ENCODE data around the gene CPT1B. TPM values are rescaled to one million over a fixed set of nuclear protein-coding genes. Genes with fewer than 3 reads are reported as not detected.
"Not testable (repeated sequence)": the region's sequence is repeated elsewhere in the genome, so short reads cannot be mapped to it uniquely, and the experiment has no call there.

CPT1B gene
- total and polyA plus RNA-seq, 4 donors = 8.2 to 30.1 (median 17.8) TPM

- Histone ChIP-seq H3K36me3 (ENCODE audit: control insufficient read depth, insufficient read depth, low read length) (peaks cover 83% of the 10 kb centered on the region), H3K9me3 (ENCODE audit: control insufficient read depth, insufficient read depth, low read length) (no peaks in the 10 kb centered on the region), H3K4me1 (ENCODE audit: control insufficient read depth, insufficient read depth, low read length) (no peaks in the 10 kb centered on the region), H3K27me3 (ENCODE audit: control insufficient read depth, insufficient read depth, low read length) (no peaks in the 10 kb centered on the region), H3K4me3 (ENCODE audit: low read depth, low read length) (no peak overlapping the region), H3K27ac (ENCODE audit: low read depth, low read length) (no peak overlapping the region)
- no peak for DNase-seq (ENCODE audit: low read depth in 4 of 6, low spot score in 6 of 6)
- 87% methylated on average over 12 of the region's 12 CpGs for WGBS (ENCODE audit: insufficient coverage)
Measured at GRCh38 chr22:50609599-50609998, 31.4 kb upstream of the CPT1B start.

DNA sequence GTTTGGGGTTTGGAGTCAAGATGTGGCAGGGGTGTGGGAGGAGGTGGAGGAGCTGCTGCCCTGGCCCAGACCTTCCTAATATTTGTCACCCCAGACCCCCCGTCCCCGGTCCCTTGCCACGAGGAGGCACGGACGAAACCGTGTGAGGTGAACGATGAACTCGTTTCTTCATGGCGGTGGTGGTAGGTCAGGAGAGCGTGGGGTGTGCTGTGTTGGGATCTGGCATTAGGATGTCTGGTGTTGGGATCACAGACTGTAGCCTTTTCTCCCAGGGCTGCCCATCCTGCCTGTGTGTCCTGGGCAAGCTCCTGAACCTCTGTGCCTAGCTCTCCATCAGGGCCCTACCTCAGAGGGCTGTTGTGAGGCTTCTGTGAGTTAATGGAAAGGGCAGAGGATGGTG lies 30.8 kb upstream of the CPT1B start:
- H3K27me3 ChIP-seq (ENCODE audit: control insufficient read depth, insufficient read depth, low read length) = no peaks in the 10 kb centered on the region
- WGBS (ENCODE audit: insufficient coverage) = 88% methylated on average over 7 of the region's 10 CpGs
- DNase-seq (ENCODE audit: low read depth in 4 of 6, low spot score in 6 of 6) = no peak

DNA sequence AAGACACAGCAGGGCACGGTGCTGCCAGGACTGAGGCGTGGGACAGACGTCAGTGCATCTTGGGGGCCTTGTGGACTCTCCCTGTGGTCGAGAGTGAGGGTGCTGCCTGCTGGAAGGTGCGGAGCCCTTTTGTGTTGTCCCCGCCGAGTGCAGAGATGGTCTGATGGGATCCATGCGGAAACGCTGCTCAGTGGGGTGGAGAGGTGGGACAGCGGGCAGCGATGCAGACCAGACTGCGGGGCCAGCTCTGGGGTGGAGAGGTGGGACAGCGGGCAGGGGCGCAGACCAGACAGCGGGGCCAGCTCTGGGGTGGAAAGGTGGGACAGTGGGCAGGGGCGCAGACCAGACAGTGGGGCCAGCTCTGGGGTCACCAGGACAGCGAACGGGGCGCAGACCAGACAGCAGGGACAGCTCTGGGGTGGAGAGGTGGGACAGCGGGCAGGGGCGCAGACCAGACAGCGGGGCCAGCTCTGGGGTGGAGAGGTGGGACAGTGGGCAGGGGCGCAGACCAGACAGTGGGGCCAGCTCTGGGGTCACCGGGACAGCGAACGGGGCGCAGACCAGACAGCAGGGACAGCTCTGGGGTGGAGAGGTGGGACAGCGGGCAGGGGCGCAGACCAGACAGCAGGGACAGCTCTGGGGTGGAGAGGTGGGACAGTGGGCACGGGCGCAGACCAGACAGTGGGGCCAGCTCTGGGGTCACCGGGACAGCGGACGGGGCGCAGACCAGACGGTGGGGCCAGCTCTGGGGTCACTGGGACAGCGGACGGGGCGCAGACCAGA lies 30.0 kb upstream of the CPT1B start:
- H3K27me3 ChIP-seq (ENCODE audit: control insufficient read depth, insufficient read depth, low read length); H3K4me1 ChIP-seq (ENCODE audit: control insufficient read depth, insufficient read depth, low read length); DNase-seq (ENCODE audit: low read depth in 4 of 6, low spot score in 6 of 6); H3K27ac ChIP-seq (ENCODE audit: low read depth, low read length); H3K9me3 ChIP-seq (ENCODE audit: control insufficient read depth, insufficient read depth, low read length); H3K4me3 ChIP-seq (ENCODE audit: low read depth, low read length): not testable (repeated sequence)
- WGBS (ENCODE audit: insufficient coverage) = 86% methylated on average over 39 of the region's 39 CpGs
- H3K36me3 ChIP-seq (ENCODE audit: control insufficient read depth, insufficient read depth, low read length) = peaks cover 94% of the 10 kb centered on the region

More for the DNA sequence above, 30.8 kb upstream of the CPT1B start:
- Histone ChIP-seq H3K4me1 (ENCODE audit: control insufficient read depth, insufficient read depth, low read length) (no peaks in the 10 kb centered on the region), H3K9me3 (ENCODE audit: control insufficient read depth, insufficient read depth, low read length) (no peaks in the 10 kb centered on the region), H3K36me3 (ENCODE audit: control insufficient read depth, insufficient read depth, low read length) (peaks cover 87% of the 10 kb centered on the region), H3K27ac (ENCODE audit: low read depth, low read length) (no peak overlapping the region), H3K4me3 (ENCODE audit: low read depth, low read length) (no peak overlapping the region)

DNA sequence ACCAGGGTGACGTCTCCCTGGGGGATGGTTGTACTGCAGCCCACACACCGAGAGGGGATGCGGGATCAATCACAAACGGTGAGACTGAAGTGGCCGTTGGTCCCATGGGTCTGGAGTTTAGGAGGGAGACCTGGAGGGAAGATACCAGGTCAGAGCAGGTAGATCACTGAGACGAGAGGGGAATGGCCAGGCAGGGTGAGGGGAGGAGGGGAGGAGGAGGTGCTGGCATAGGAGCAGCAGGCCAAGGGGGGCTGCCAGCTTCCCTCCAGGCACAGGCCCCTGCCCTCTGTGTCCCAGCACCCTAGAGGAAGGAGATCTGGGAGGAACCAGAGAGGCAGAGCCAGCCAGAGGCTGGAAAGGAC lies 29.4 kb upstream of the CPT1B start:
- Histone ChIP-seq H3K4me1 (ENCODE audit: control insufficient read depth, insufficient read depth, low read length) (peaks cover 3% of the 10 kb centered on the region), H3K36me3 (ENCODE audit: control insufficient read depth, insufficient read depth, low read length) (peaks cover 97% of the 10 kb centered on the region), H3K4me3 (ENCODE audit: low read depth, low read length) (no peak overlapping the region), H3K9me3 (ENCODE audit: control insufficient read depth, insufficient read depth, low read length) (no peaks in the 10 kb centered on the region), H3K27ac (ENCODE audit: low read depth, low read length) (no peak overlapping the region), H3K27me3 (ENCODE audit: control insufficient read depth, insufficient read depth, low read length) (no peaks in the 10 kb centered on the region)
- 69% methylated on average over 6 of the region's 6 CpGs for WGBS (ENCODE audit: insufficient coverage)
- no peak for DNase-seq (ENCODE audit: low read depth in 4 of 6, low spot score in 6 of 6)

DNA sequence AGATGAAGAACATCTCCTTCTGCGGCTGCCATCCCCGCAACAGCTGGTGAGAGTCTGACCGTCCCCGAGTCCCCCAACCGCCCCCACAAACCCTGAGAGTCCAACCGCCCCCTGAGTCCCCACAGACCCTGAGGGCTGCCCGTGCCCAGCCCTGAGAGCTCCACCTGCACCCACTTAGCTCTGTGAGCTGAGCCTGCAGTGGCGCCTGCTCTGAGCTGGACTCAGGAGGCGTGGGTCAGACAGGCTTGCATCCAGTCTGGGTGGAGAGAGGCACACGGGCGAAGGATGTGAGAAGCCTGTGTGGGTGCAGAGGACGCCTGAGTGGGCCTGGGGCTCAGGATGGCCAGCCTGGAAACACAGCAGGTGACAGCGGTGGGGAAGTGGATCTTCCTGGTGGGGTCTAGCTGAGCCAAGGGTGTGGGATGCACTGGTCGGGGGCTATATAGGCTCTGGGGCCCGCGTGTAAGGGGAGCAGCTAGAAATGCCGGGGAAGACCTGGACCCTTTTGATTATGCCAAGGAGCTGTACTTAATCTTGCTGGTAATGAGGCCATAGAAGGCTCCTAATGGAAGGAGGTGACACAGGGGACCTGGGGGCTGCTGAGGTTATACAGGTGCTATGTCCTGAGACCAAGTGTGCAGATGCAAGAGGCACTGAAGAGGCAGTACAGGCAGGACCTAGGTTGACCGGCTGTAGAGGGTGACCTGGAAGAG lies 28.9 kb upstream of the CPT1B start:
- peaks cover 9% of the 10 kb centered on the region for H3K4me1 ChIP-seq (ENCODE audit: control insufficient read depth, insufficient read depth, low read length)
- H3K4me3 ChIP-seq (ENCODE audit: low read depth, low read length) = no peak overlapping the region
- H3K27me3 ChIP-seq (ENCODE audit: control insufficient read depth, insufficient read depth, low read length) = no peaks in the 10 kb centered on the region
- no peaks in the 10 kb centered on the region for H3K9me3 ChIP-seq (ENCODE audit: control insufficient read depth, insufficient read depth, low read length)
- DNase-seq (ENCODE audit: low read depth in 4 of 6, low spot score in 6 of 6) = no peak
- WGBS (ENCODE audit: insufficient coverage) = 79% methylated on average over 16 of the region's 18 CpGs
- no peak overlapping the region for H3K27ac ChIP-seq (ENCODE audit: low read depth, low read length)
- H3K36me3 ChIP-seq (ENCODE audit: control insufficient read depth, insufficient read depth, low read length) = peaks cover 94% of the 10 kb centered on the region

DNA sequence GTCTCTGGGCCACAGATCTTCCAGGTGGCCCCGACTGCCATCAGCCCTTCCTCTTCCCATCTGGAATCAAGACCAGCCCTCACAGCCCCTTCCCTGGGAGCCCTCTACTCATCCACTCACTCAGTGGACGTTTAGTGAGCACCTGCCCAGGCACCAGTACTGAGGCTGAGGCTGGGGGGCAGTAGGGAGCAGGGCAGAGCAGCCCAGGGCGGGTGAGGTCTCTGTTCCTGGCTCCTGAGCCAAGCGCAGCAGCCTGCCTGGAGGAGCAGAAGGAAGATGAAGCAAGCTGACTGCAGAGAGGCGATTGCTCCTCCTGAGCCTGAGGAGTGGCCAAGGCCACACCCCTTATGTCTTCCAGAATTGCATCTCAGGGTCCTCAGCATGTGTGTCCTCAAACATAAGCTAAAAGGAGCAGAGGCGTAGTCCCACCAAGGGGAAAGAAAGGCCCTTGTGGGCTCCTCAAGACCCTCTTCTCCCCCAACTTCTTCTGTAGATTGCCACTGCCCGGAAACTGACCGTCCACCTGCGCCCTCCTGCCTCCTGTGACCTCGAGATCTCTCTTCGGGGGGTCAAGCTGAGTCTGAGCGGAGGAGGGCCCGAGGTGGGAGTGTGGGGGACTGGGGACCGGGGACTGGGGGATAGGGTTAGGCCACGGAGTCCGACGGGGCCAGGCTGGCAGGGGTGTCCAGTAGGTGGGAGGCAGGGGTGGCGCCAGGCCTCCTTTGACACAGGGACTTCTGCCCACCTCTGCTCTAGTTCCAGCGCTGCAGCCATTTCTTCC lies 28.1 kb upstream of the CPT1B start:
- WGBS (ENCODE audit: insufficient coverage) = 66% methylated on average over 12 of the region's 19 CpGs
- Histone ChIP-seq H3K36me3 (ENCODE audit: control insufficient read depth, insufficient read depth, low read length) (peaks cover 88% of the 10 kb centered on the region), H3K27ac (ENCODE audit: low read depth, low read length) (no peak overlapping the region), H3K9me3 (ENCODE audit: control insufficient read depth, insufficient read depth, low read length) (no peaks in the 10 kb centered on the region), H3K4me3 (ENCODE audit: low read depth, low read length) (no peak overlapping the region), H3K4me1 (ENCODE audit: control insufficient read depth, insufficient read depth, low read length) (peaks cover 16% of the 10 kb centered on the region), H3K27me3 (ENCODE audit: control insufficient read depth, insufficient read depth, low read length) (no peaks in the 10 kb centered on the region)
- DNase-seq (ENCODE audit: low read depth in 4 of 6, low spot score in 6 of 6) = no peak

- Histone ChIP-seq H3K4me1 (ENCODE audit: control insufficient read depth, insufficient read depth, low read length) (peaks cover 21% of the 10 kb centered on the region), H3K36me3 (ENCODE audit: control insufficient read depth, insufficient read depth, low read length) (peaks cover 80% of the 10 kb centered on the region), H3K27ac (ENCODE audit: low read depth, low read length) (no peak overlapping the region), H3K27me3 (ENCODE audit: control insufficient read depth, insufficient read depth, low read length) (no peaks in the 10 kb centered on the region), H3K4me3 (ENCODE audit: low read depth, low read length) (no peak overlapping the region), H3K9me3 (ENCODE audit: control insufficient read depth, insufficient read depth, low read length) (no peaks in the 10 kb centered on the region)
- DNase-seq (ENCODE audit: low read depth in 4 of 6, low spot score in 6 of 6) = no peak
- 78% methylated on average over 20 of the region's 20 CpGs for WGBS (ENCODE audit: insufficient coverage)
Measured at GRCh38 chr22:50605613-50606074, 27.4 kb upstream of the CPT1B start.

- H3K36me3 ChIP-seq (ENCODE audit: control insufficient read depth, insufficient read depth, low read length) = peaks cover 75% of the 10 kb centered on the region
- H3K27ac ChIP-seq (ENCODE audit: low read depth, low read length) = no peak overlapping the region
- H3K4me3 ChIP-seq (ENCODE audit: low read depth, low read length) = no peak overlapping the region
- H3K4me1 ChIP-seq (ENCODE audit: control insufficient read depth, insufficient read depth, low read length) = peaks cover 22% of the 10 kb centered on the region
- WGBS (ENCODE audit: insufficient coverage) = 91% methylated on average over 12 of the region's 23 CpGs
- DNase-seq (ENCODE audit: low read depth in 4 of 6, low spot score in 6 of 6) = no peak
- no peaks in the 10 kb centered on the region for H3K9me3 ChIP-seq (ENCODE audit: control insufficient read depth, insufficient read depth, low read length)
- H3K27me3 ChIP-seq (ENCODE audit: control insufficient read depth, insufficient read depth, low read length) = no peaks in the 10 kb centered on the region
Measured at GRCh38 chr22:50605002-50605612, 26.9 kb upstream of the CPT1B start.

GRCh38 chr22:50604256-50605001 lies 26.2 kb upstream of the CPT1B start:
- H3K36me3 ChIP-seq (ENCODE audit: control insufficient read depth, insufficient read depth, low read length) = peaks cover 68% of the 10 kb centered on the region

More at GRCh38 chr22:50604256-50605001, 26.2 kb upstream of the CPT1B start:
- H3K27me3 ChIP-seq (ENCODE audit: control insufficient read depth, insufficient read depth, low read length) = no peaks in the 10 kb centered on the region
- H3K27ac ChIP-seq (ENCODE audit: low read depth, low read length) = no peak overlapping the region
- H3K4me3 ChIP-seq (ENCODE audit: low read depth, low read length) = no peak overlapping the region
- DNase-seq (ENCODE audit: low read depth in 4 of 6, low spot score in 6 of 6) = no peak
- no peaks in the 10 kb centered on the region for H3K9me3 ChIP-seq (ENCODE audit: control insufficient read depth, insufficient read depth, low read length)
- WGBS (ENCODE audit: insufficient coverage) = 61% methylated on average over 92 of the region's 103 CpGs
- peaks cover 28% of the 10 kb centered on the region for H3K4me1 ChIP-seq (ENCODE audit: control insufficient read depth, insufficient read depth, low read length)
